OCI-LY1 (cell line): ENCODE results near the gene MDN1.

Experiments
- CTCF ChIP-seq: fragments of 200-600 bp; sonication (generic), shearing (Covaris generic); IDR thresholded peaks from 2 replicates; pipeline ENCODE4 v1.5.1; 2017; ENCODE audit warnings: mild to moderate bottlenecking, antibody characterized with exemption, low read length, moderate library complexity, mixed read lengths
- EZH2 ChIP-seq: fragments of 200-600 bp; sonication (generic), shearing (Covaris generic); IDR thresholded peaks from 2 replicates; pipeline ENCODE4 v1.8.0; 2017; ENCODE audit warnings: borderline replicate concordance, mixed run types, mild to moderate bottlenecking, antibody characterized with exemption, low read length, moderate library complexity, mixed read lengths

DNA sequence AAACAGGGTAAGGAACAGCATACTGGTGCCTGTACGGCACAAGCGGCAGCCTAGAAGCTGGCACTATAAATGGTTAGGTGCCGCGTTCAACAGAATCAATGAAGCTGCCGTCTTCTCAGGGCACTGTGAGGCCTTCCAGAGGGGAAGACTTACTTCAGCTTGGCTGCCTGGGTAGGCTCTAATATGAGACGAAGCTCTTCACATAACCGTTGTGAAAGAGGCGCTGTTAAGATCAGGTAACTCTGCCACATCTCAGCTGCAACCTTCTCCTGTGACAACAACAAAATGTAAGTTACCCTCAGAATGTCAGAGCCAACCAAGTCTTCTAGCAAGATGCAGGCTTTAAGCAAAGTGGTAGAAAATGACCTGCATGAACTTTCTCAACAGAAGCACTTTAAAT, 169.0 kb downstream of the MDN1 start:
- TF ChIP-seq EZH2 (no peak), CTCF (no peak)
